Natural killer cell (primary cell): Measurements from ENCODE around the gene RMI2. TPM values are rescaled to one million over a fixed set of nuclear protein-coding genes. Genes with fewer than 3 reads are reported as not detected.

Experiments used
- ATAC-seq, 3 donors: fragments of 150-1000 bp in 2 of 3; fragments of 200-7000 bp in 1 of 3; cut with Tn5 transposase; 1 replicate in 1 of 3; 2 replicates in 2 of 3; pipeline ENCODE4 v1.10.0; 2021; ENCODE audit warnings: mild to moderate bottlenecking in 2 of 3, moderate library complexity in 2 of 3
- DNase-seq, 2 donors: peaks; one replicate each; pipeline versions ENCODE4 v3.0.0 to v3.0.0-alpha.2; 2013 to 2021; ENCODE audit warnings: mixed read lengths in 1 of 2
- H3K27ac ChIP-seq: one replicate; pipeline ENCODE4 v1.5.1; 2013; ENCODE audit warnings: mild to moderate bottlenecking, low read length
- H3K27me3 ChIP-seq: one replicate; pipeline ENCODE4 v1.6.1; 2013; ENCODE audit warnings: low read length; ENCODE audit not compliant: control insufficient read depth, insufficient read depth
- H3K36me3 ChIP-seq: one replicate; pipeline ENCODE4 v1.6.1; 2013; ENCODE audit warnings: low read length; ENCODE audit not compliant: control insufficient read depth, insufficient read depth
- H3K4me1 ChIP-seq: one replicate; pipeline ENCODE4 v1.6.1; 2013; ENCODE audit warnings: low read length; ENCODE audit not compliant: control insufficient read depth, insufficient read depth
- H3K4me3 ChIP-seq: one replicate; pipeline ENCODE4 v1.5.1; 2013; ENCODE audit warnings: low read length
- H3K9me3 ChIP-seq: one replicate; pipeline ENCODE4 v1.6.1; 2013; ENCODE audit warnings: low read length; ENCODE audit not compliant: control insufficient read depth, insufficient read depth
- H3K27ac Mint-ChIP-seq, 2 donors: one replicate each; pipeline ENCODE4 v1.8.0; 2022; ENCODE audit warnings: mild to moderate bottlenecking in 2 of 2, mixed read lengths in 2 of 2, moderate library complexity in 1 of 2
- H3K27me3 Mint-ChIP-seq, 2 donors: one replicate each; pipeline ENCODE4 v1.8.0; 2022; ENCODE audit warnings: low read depth in 2 of 2, mixed read lengths in 2 of 2
- H3K36me3 Mint-ChIP-seq: one replicate; pipeline ENCODE4 v1.8.0; 2022; ENCODE audit warnings: mixed read lengths
- H3K4me1 Mint-ChIP-seq, 2 donors: one replicate each; pipeline ENCODE4 v1.8.0; 2022; ENCODE audit warnings: mixed read lengths in 2 of 2
- H3K4me3 Mint-ChIP-seq: one replicate; pipeline ENCODE4 v1.8.0; 2022; ENCODE audit warnings: mild to moderate bottlenecking, moderate library complexity, mixed read lengths
- H3K9me3 Mint-ChIP-seq, 2 donors: one replicate each; pipeline ENCODE4 v1.8.0; 2022; ENCODE audit warnings: mixed read lengths in 2 of 2
- WGBS: methylation state at CpG from one replicate; pipeline ENCODE4 v1.1.7; 2013; ENCODE audit warnings: missing lambda C conversion rate; ENCODE audit not compliant: insufficient coverage; 5-methylcytosine and 5-hydroxymethylcytosine counted together
- intact Hi-C: fragments of 100-400 bp; cut with micrococcal nuclease; formaldehyde crosslinking; loops from one replicate; pipeline ENCODE4 v1.14.2; 2022
- total RNA-seq, 4 donors: library from RNA; stranded (reverse); fragments of 120-200 nt in 1 of 4; gene quantifications; one replicate each; pipeline versions ENCODE4 v1.2.3 to v1.2.4, GENCODE V29; 2013 to 2022
- TF ChIP-seq, protein P1 (sequence below): fragments of 200-600 bp; IDR thresholded peaks from one replicate; pipeline ENCODE4 v1.8.0; 2022; ENCODE audit warnings: antibody characterized with exemption

RMI2 gene
- total RNA-seq, 3 donors from 2014 or later (not counting 1 experiment from before 2014, with no cell fraction given) = 0.83 to 1.1 (median 0.93) TPM

DNA sequence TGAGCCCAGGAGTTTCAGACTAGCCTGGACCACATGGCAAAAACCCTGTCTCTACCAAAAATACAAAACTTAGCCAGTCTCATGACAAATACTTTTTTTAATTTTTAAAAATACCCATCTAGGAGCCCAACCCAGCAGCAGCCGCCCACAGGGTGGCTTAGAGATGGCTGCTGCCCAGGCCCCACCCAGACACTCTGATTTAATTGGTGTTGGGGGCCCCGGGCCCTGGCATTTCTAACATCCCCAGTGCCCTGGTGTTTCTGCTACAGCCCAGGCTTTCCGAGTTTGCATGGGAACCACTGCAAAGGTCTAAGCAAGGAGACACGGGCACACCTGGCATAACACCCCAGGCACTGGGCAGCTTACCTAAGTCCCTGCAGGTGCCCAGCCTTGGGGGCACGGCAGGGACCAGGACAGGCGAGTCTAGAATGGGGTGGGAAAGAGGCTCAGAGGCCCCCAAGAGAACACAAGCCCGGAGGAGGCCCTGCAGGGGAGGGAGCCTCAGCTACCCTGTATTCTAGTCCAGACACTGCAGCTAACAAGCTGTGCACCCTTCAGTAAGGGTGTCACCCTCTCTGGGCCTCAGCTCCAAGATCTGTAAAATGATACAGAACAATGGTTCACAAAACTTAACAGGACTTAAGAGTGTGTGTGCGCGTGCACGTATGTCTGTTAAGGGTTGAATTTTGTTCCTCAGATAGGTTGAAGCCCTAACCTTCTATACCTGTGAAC is 48.8 kb downstream of the RMI2 start:
- H3K27ac Mint-ChIP-seq = no peak overlapping the region

DNA sequence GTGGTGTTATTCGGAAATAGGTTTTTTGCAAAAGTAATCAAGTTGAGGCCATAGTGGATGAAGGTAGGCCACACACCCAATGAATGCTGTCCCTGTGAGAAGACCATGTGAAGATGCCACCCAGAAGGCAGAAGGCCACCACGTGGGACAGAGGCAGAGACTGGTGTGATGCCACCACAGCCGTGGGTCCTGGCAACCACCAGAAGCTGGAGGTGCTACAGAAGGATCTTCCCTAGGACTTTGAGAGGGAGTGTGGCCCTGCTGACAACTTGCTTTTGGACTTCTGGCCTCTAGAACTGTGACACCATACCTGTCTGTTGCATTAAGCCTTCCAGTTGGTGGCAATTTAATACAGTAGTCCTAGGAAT is 49.3 kb downstream of the RMI2 start:
- ATAC-seq (no peak), DNase-seq (peak in 1 of 2 donors; percentile 2)
- Histone ChIP-seq H3K4me1 (no peaks in the 10 kb centered on the region), H3K27ac (no peak overlapping the region), H3K9me3 (no peaks in the 10 kb centered on the region), H3K4me3 (no peak overlapping the region), H3K27me3 (no peaks in the 10 kb centered on the region), H3K36me3 (no peaks in the 10 kb centered on the region)
- 74% methylated on average over 3 of the region's 3 CpGs for WGBS
- H3K36me3 Mint-ChIP-seq = no peaks in the 10 kb centered on the region
- H3K4me1 Mint-ChIP-seq = no peaks in the 10 kb centered on the region
- TF ChIP-seq, protein P1, sequence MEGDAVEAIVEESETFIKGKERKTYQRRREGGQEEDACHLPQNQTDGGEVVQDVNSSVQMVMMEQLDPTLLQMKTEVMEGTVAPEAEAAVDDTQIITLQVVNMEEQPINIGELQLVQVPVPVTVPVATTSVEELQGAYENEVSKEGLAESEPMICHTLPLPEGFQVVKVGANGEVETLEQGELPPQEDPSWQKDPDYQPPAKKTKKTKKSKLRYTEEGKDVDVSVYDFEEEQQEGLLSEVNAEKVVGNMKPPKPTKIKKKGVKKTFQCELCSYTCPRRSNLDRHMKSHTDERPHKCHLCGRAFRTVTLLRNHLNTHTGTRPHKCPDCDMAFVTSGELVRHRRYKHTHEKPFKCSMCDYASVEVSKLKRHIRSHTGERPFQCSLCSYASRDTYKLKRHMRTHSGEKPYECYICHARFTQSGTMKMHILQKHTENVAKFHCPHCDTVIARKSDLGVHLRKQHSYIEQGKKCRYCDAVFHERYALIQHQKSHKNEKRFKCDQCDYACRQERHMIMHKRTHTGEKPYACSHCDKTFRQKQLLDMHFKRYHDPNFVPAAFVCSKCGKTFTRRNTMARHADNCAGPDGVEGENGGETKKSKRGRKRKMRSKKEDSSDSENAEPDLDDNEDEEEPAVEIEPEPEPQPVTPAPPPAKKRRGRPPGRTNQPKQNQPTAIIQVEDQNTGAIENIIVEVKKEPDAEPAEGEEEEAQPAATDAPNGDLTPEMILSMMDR = no peak
- H3K9me3 Mint-ChIP-seq = no peaks in the 10 kb centered on the region
- intact Hi-C loops = no loop called here
- no peak overlapping the region for H3K27ac Mint-ChIP-seq
- H3K4me3 Mint-ChIP-seq = no peak overlapping the region
- H3K27me3 Mint-ChIP-seq = peaks cover 0 to 5% of the 10 kb centered on the region in 2 donors

More for the DNA sequence above, 48.8 kb downstream of the RMI2 start:
- Histone ChIP-seq H3K27ac (no peak overlapping the region), H3K4me3 (no peak overlapping the region), H3K36me3 (no peaks in the 10 kb centered on the region), H3K9me3 (no peaks in the 10 kb centered on the region), H3K27me3 (no peaks in the 10 kb centered on the region), H3K4me1 (no peaks in the 10 kb centered on the region)
- intact Hi-C loops = no loop called here
- Mint-ChIP-seq H3K4me1 (no peaks in the 10 kb centered on the region), H3K27me3 (peaks cover 0 to 5% of the 10 kb centered on the region in 2 donors), H3K36me3 (no peaks in the 10 kb centered on the region), H3K9me3 (no peaks in the 10 kb centered on the region), H3K4me3 (no peak overlapping the region)
- ATAC-seq (no peak), DNase-seq (no peak)
- WGBS = 90% methylated on average over 10 of the region's 10 CpGs
- TF ChIP-seq, protein P1 = no peak

DNA sequence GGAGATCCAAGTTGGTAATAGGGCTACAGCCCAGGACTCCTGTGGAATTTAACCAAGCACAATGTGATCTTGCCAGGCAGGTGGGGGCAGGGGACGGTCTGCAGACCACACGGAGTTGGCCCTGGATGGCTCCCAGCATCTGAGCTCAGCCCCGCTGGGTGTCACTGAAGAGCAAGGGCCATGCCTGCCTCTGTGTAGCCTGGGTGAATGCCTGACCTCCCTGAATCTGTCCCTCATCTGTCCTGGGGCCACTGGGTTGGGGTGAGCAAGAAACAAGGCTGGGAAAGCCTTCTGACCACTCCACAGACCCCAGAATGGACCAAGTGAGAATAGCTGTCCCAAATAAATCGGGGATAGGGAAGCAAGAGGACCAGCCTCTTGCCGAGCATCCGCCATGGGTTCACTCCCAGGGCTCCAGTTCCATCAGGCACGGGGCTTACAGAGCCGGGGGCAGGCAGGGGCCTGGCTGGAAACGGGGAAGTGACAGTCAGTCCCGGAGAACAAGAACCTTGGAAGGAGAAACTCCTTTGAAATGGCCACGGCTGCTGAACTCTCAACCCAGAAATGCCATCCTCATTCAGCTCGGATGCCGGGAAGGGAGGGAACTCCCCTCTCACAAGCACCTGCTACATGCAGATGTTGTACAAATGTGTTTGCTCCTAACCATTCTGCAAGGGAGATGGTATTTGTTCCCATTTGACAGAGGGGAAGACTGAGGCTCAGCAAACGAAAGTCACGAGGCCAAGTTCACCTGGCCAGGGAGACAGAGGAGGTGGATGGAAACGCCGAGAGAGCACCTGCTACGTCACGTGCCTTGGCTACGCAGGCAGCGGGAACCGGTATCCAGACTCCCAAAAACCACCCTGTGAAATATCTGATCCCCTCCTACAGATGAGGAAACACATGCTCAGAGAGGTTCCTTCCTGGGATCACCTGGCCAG is 50.0 kb downstream of the RMI2 start:
- no peak overlapping the region for H3K27ac Mint-ChIP-seq
- H3K4me1 Mint-ChIP-seq = no peaks in the 10 kb centered on the region
- H3K36me3 Mint-ChIP-seq = no peaks in the 10 kb centered on the region
- ATAC-seq = no peak
- no peak overlapping the region for H3K27ac ChIP-seq
- DNase-seq = peak in 1 of 2 donors; percentile 5
- TF ChIP-seq, protein P1 = no peak
- no peak overlapping the region for H3K4me3 Mint-ChIP-seq
- H3K9me3 ChIP-seq = no peaks in the 10 kb centered on the region
- no peaks in the 10 kb centered on the region for H3K27me3 ChIP-seq
- intact Hi-C loops = no loop called here
- 79% methylated on average over 22 of the region's 22 CpGs for WGBS
- no peaks in the 10 kb centered on the region for H3K4me1 ChIP-seq
- no peak overlapping the region for H3K4me3 ChIP-seq
- H3K27me3 Mint-ChIP-seq = peaks cover 0 to 5% of the 10 kb centered on the region in 2 donors
- H3K9me3 Mint-ChIP-seq = no peaks in the 10 kb centered on the region
- no peaks in the 10 kb centered on the region for H3K36me3 ChIP-seq
